GM12878 (cell line): Measurements from ENCODE around the gene SEMA3C. TPM values are rescaled to one million over a fixed set of nuclear protein-coding genes. Genes with fewer than 3 reads are reported as not detected.

Experiments
- ATAC-seq: fragments of 200-7000 bp; cut with Tn5 transposase; 3 replicates; pipeline ENCODE4 v1.9.1; 2020; ENCODE audit warnings: mild to moderate bottlenecking, moderate library complexity
- BruUV-seq: library from RNA; stranded (reverse); fragments of 400-500 nt; replicated peaks from 2 replicates; lab custom pipeline; 2021; lab: Mats Ljungman, UMichigan
- CTCF ChIA-PET: fragments of 300-600 bp; sonication (Branson Sonifier 250); formaldehyde crosslinking; extraction: SDS; loops from one replicate; lab custom pipeline; 2021; ENCODE audit warnings: inconsistent platforms; lab: Yijun Ruan, JAX
- POLR2A ChIA-PET: fragments of 350-600 bp; formaldehyde crosslinking; extraction: SDS; loops from one replicate; lab custom pipeline; 2021; ENCODE audit warnings: inconsistent platforms; lab: Charles Lee
- RAD21 ChIA-PET: fragments of 300-600 bp; sonication (Branson Sonifier 250); formaldehyde crosslinking; loops from one replicate; lab custom pipeline; 2023; ENCODE audit warnings: antibody characterized with exemption; ENCODE audit not compliant: unreplicated experiment; lab: Charles Lee
- SMC1A ChIA-PET: fragments of 300-600 bp; sonication (Branson Sonifier 250); formaldehyde crosslinking; loops from one replicate; lab custom pipeline; 2023; ENCODE audit not compliant: unreplicated experiment, uncharacterized antibody; lab: Charles Lee
- DNase-seq: peaks from one replicate; pipeline ENCODE4 v3.0.0-alpha.2; 2011; ENCODE audit warnings: low read depth, low spot score
- FAIRE-seq: peaks from 3 replicates; lab custom pipeline; 2011; peaks lifted over from hg19 to GRCh38; lab: Jason Lieb, UNC
- H2AFZ ChIP-seq: 2 replicates; pipeline ENCODE4 v1.6.0; 2011; ENCODE audit warnings: low read depth, low read length, control low read depth; ENCODE audit not compliant: control insufficient read depth
- H3K27ac ChIP-seq: 2 replicates; pipeline ENCODE4 v1.5.1; 2011; ENCODE audit warnings: control low read depth; ENCODE audit not compliant: control insufficient read depth, insufficient read depth
- H3K27me3 ChIP-seq, 2 experiments: replicated peaks in 1 of 2; 2 replicates each; pipeline versions ENCODE4 v1.6.0 to v1.6.1; 2011; ENCODE audit warnings: low read length in 1 of 2; ENCODE audit not compliant: control insufficient read depth in 2 of 2, insufficient read depth in 2 of 2
- H3K36me3 ChIP-seq, 2 experiments: 2 replicates each; pipeline ENCODE4 v1.5.1; 2011; ENCODE audit warnings: low read length in 1 of 2; ENCODE audit not compliant: control insufficient read depth in 2 of 2, insufficient read depth in 2 of 2
- H3K4me1 ChIP-seq: 2 replicates; pipeline ENCODE4 v1.6.1; 2011; ENCODE audit warnings: mild to moderate bottlenecking, low read length, moderate library complexity, mixed read lengths; ENCODE audit not compliant: control insufficient read depth, insufficient read depth
- H3K4me2 ChIP-seq: 2 replicates; pipeline ENCODE4 v1.6.0; 2011; ENCODE audit warnings: control low read depth; ENCODE audit not compliant: control insufficient read depth, insufficient read depth
- H3K4me3 ChIP-seq: fragments of 200-600 bp; sonication (generic); 2 replicates; pipeline ENCODE4 v1.5.1; 2016
- H3K79me2 ChIP-seq: 2 replicates; pipeline ENCODE4 v1.6.0; 2011; ENCODE audit warnings: low read length; ENCODE audit not compliant: control insufficient read depth, insufficient read depth
- H3K9ac ChIP-seq: 2 replicates; pipeline ENCODE4 v1.8.0; 2011; ENCODE audit warnings: low read length, control low read depth, mixed read lengths; ENCODE audit not compliant: control insufficient read depth, insufficient read depth
- H3K9me3 ChIP-seq: replicated peaks from 3 replicates; pipeline ENCODE4 v1.5.1; 2011; ENCODE audit warnings: mild to moderate bottlenecking, low read length; ENCODE audit not compliant: control insufficient read depth, insufficient read depth
- H4K20me1 ChIP-seq: 2 replicates; pipeline ENCODE4 v1.6.0; 2011; ENCODE audit not compliant: control insufficient read depth, insufficient read depth
- BCL11A ChIP-seq: IDR thresholded peaks from 2 replicates; pipeline ENCODE4 v1.6.1; 2011; ENCODE audit warnings: low read depth, low read length
- EED ChIP-seq: sonication (generic); IDR thresholded peaks from 2 replicates; pipeline ENCODE4 v1.6.1; 2016; ENCODE audit warnings: antibody characterized with exemption, low read depth
- EP300 ChIP-seq, 2 experiments: fragments of 150-350 bp in 1 of 2; IDR thresholded peaks; 2 replicates each; pipeline ENCODE4 v1.6.1; 2011 to 2012; ENCODE audit warnings: low read depth in 2 of 2, low read length in 2 of 2, borderline replicate concordance in 1 of 2, improper control_type of control experiment in 1 of 2, inconsistent platforms in 1 of 2; ENCODE audit not compliant: control insufficient read depth in 1 of 2
- ETV6 ChIP-seq, 2 experiments: fragments of 450-650 bp in 1 of 2; IDR thresholded peaks in 1 of 2; conservative IDR thresholded peaks in 1 of 2; 2 replicates each; pipeline ENCODE4 v1.6.1; 2014; ENCODE audit warnings: antibody characterized with exemption in 1 of 2, borderline replicate concordance in 1 of 2, low read depth in 1 of 2, mild to moderate bottlenecking in 1 of 2, moderate library complexity in 1 of 2
- HDGF ChIP-seq: fragments of 450-650 bp; IDR thresholded peaks from 2 replicates; pipeline ENCODE4 v1.6.1; 2016; ENCODE audit warnings: antibody characterized with exemption
- NFIC ChIP-seq: IDR thresholded peaks from 2 replicates; pipeline ENCODE4 v1.6.1; 2012; ENCODE audit warnings: low read depth, mild to moderate bottlenecking, inconsistent platforms, low read length, moderate library complexity
- PAX8 ChIP-seq: fragments of 450-650 bp; IDR thresholded peaks from 2 replicates; pipeline ENCODE4 v1.6.1; 2017; ENCODE audit warnings: mild to moderate bottlenecking, moderate library complexity
- RAD51 ChIP-seq: fragments of 450-650 bp; IDR thresholded peaks from 2 replicates; pipeline ENCODE4 v1.6.1; 2016; ENCODE audit warnings: moderate library complexity, mild to moderate bottlenecking, inconsistent platforms
- TBL1XR1 ChIP-seq: IDR thresholded peaks from 2 replicates; pipeline ENCODE4 v1.6.1; 2012; ENCODE audit warnings: low read depth, low read length, improper control_type of control experiment
- ZZZ3 ChIP-seq: IDR thresholded peaks from 2 replicates; pipeline ENCODE4 v1.6.1; 2011; ENCODE audit warnings: low read depth; ENCODE audit not compliant: control insufficient read depth, insufficient read length
- WGBS: methylation state at CpG from one replicate; pipeline ENCODE4 v1.1.6; 2016; ENCODE audit warnings: low lambda C conversion rate; ENCODE audit not compliant: insufficient replicate concordance, insufficient coverage; ENCODE audit errors: missing lambda C conversion rate; 5-methylcytosine and 5-hydroxymethylcytosine counted together
- in situ Hi-C: fragments of 300-500 bp; cut with MboI; formaldehyde crosslinking; loops from 9 replicates; pipeline ENCODE4 v1.14.3; 2018; ENCODE audit warnings: mixed read lengths
- intact Hi-C: fragments of 100-400 bp; cut with micrococcal nuclease; formaldehyde crosslinking; loops from one replicate; pipeline ENCODE4 v1.14.2; 2022; ENCODE audit not compliant: unreplicated experiment
- polyA plus RNA-seq, 11 experiments: library from polyadenylated mRNA; depleted of rRNA in 4 of 11; unstranded in 6 of 11; stranded (reverse) in 5 of 11; fragments of >200 nt; fragmentation: Nextera tagmentation in 4 of 11; fragmentation: Illumina TruSeq in 1 of 11; extraction: Ambion mirVana in 4 of 11; extraction: Trizol in 1 of 11; gene quantifications; 1 replicate in 1 of 11; 2 replicates in 10 of 11; pipeline versions ENCODE4 v1.2.1 to v1.2.3, GENCODE V29; 2011 to 2016; ENCODE audit warnings: inconsistent platforms in 2 of 11, missing spikeins in 2 of 11, low read depth in 1 of 11
- total RNA-seq, 4 experiments: library from RNA; depleted of rRNA in 3 of 4; stranded (reverse); fragments of >200 nt in 3 of 4; fragmentation: Illumina TruSeq in 1 of 4; extraction: Trizol in 1 of 4; gene quantifications; 2 replicates each; pipeline versions ENCODE4 v1.2.1 to v1.2.3, GENCODE V29; 2013 to 2021
- TF ChIP-seq, protein P1 (sequence below): fragments of 450-650 bp; IDR thresholded peaks from 2 replicates; pipeline ENCODE4 v1.6.1; 2017; ENCODE audit warnings: antibody characterized with exemption, mild to moderate bottlenecking, moderate library complexity
- TF ChIP-seq, protein P2 (sequence below): fragments of 450-650 bp; IDR thresholded peaks from 2 replicates; pipeline ENCODE4 v1.6.1; 2016; ENCODE audit warnings: mild to moderate bottlenecking
- TF ChIP-seq, protein P3 (sequence below): IDR thresholded peaks from 2 replicates; pipeline ENCODE4 v1.6.1; 2011; ENCODE audit warnings: low read depth, low read length, improper control_type of control experiment, borderline replicate concordance

Gene SEMA3C
- total and polyA plus RNA-seq, 10 of the 15 experiments (the other 5 are each of a cell fraction or from before 2014, with no cell fraction given) = 0.01 to 0.41 (median 0.11) TPM; not detected in 6

DNA sequence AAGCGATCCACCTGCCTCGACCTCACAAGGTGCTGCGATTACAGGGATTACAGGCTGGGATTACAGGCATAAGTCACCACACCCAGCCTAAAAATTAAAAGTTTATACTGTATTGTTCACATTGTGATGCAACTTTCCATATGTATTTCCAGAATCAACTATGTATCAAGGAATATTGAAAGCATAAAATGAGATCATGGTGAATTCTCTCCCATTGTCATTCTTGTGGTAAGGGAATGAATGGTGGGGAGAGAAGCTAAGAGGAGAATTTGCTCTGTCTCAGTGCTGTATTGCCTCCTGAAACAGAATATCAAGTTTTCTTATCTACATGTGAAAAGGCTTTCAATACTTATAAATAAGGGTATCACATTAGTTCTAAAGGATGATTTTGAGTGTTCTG, 198.7 kb downstream of the SEMA3C start:
- no peak overlapping the region for H3K4me2 ChIP-seq
- no peak overlapping the region for H2AFZ ChIP-seq
- ChIA-PET POLR2A (no interaction called here), RAD21 (no interaction called here), SMC1A (no interaction called here)
- H3K4me1 ChIP-seq = no peaks in the 10 kb centered on the region
- no peaks in the 10 kb centered on the region for H3K79me2 ChIP-seq
- H3K4me3 ChIP-seq = no peak overlapping the region
- no peak for ATAC-seq
- H4K20me1 ChIP-seq = no peaks in the 10 kb centered on the region
- no peaks in the 10 kb centered on the region for H3K27me3 ChIP-seq
- in situ Hi-C loops = no loop called here
- no peak for FAIRE-seq
- TF ChIP-seq TBL1XR1 (no peak), EP300 (IDR thresholded peaks at IDR 0.05; ENCODE audit: borderline replicate concordance in 1 of 2, control insufficient read depth in 1 of 2, low read depth in 2 of 2, low read length in 2 of 2) (no peak), ETV6 (conservative IDR thresholded peaks at IDR 0.05 in 1 of 2, IDR thresholded peaks at IDR 0.05 in 1 of 2; ENCODE audit: borderline replicate concordance in 1 of 2, low read depth in 1 of 2) (no peak), EED (no peak), BCL11A (no peak), ZZZ3 (no peak), NFIC (no peak), RAD51 (no peak), HDGF (no peak), PAX8 (no peak)
- TF ChIP-seq, protein P1, sequence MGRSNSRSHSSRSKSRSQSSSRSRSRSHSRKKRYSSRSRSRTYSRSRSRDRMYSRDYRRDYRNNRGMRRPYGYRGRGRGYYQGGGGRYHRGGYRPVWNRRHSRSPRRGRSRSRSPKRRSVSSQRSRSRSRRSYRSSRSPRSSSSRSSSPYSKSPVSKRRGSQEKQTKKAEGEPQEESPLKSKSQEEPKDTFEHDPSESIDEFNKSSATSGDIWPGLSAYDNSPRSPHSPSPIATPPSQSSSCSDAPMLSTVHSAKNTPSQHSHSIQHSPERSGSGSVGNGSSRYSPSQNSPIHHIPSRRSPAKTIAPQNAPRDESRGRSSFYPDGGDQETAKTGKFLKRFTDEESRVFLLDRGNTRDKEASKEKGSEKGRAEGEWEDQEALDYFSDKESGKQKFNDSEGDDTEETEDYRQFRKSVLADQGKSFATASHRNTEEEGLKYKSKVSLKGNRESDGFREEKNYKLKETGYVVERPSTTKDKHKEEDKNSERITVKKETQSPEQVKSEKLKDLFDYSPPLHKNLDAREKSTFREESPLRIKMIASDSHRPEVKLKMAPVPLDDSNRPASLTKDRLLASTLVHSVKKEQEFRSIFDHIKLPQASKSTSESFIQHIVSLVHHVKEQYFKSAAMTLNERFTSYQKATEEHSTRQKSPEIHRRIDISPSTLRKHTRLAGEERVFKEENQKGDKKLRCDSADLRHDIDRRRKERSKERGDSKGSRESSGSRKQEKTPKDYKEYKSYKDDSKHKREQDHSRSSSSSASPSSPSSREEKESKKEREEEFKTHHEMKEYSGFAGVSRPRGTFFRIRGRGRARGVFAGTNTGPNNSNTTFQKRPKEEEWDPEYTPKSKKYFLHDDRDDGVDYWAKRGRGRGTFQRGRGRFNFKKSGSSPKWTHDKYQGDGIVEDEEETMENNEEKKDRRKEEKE = no peak
- TF ChIP-seq, protein P2, sequence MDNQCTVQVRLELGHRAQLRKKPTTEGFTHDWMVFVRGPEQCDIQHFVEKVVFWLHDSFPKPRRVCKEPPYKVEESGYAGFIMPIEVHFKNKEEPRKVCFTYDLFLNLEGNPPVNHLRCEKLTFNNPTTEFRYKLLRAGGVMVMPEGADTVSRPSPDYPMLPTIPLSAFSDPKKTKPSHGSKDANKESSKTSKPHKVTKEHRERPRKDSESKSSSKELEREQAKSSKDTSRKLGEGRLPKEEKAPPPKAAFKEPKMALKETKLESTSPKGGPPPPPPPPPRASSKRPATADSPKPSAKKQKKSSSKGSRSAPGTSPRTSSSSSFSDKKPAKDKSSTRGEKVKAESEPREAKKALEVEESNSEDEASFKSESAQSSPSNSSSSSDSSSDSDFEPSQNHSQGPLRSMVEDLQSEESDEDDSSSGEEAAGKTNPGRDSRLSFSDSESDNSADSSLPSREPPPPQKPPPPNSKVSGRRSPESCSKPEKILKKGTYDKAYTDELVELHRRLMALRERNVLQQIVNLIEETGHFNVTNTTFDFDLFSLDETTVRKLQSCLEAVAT = no peak
- TF ChIP-seq, protein P3, sequence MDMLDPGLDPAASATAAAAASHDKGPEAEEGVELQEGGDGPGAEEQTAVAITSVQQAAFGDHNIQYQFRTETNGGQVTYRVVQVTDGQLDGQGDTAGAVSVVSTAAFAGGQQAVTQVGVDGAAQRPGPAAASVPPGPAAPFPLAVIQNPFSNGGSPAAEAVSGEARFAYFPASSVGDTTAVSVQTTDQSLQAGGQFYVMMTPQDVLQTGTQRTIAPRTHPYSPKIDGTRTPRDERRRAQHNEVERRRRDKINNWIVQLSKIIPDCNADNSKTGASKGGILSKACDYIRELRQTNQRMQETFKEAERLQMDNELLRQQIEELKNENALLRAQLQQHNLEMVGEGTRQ = no peak
- TF ChIP-seq, all 136 proteins: peak for 0
- CTCF ChIA-PET = no interaction called here
- WGBS = 48% methylated on average over 3 of the region's 3 CpGs
- no peak overlapping the region for H3K27ac ChIP-seq
- BruUV-seq = no TSS peak
- H3K36me3 ChIP-seq = no peaks in the 10 kb centered on the region
- no peaks in the 10 kb centered on the region for H3K9me3 ChIP-seq
- intact Hi-C loops = loop anchor here (5.0 kb wide), 1 partner anchor 52 kb away; no protein-coding TSS in a partner anchor
- no peak overlapping the region for H3K9ac ChIP-seq
- DNase-seq = no peak
